Activated B cell treated with CpG ODN at 0.5 μM for 24 hours (primary cell): ENCODE measurements around the gene KCND2. TPM values are rescaled to one million over a fixed set of nuclear protein-coding genes. Genes with fewer than 3 reads are reported as not detected.
A peak's percentile ranks its signal among the peaks of the same experiment; 100 is the strongest.
"Not testable (repeated sequence)": the region's sequence is repeated elsewhere in the genome, so short reads cannot be mapped to it uniquely, and the experiment has no call there.

Source experiments
- ATAC-seq: fragments of 200-7000 bp; cut with Tn5 transposase; one replicate; pipeline ENCODE4 v1.10.0; 2021; ENCODE audit warnings: low read depth, mild to moderate bottlenecking, moderate library complexity
- CTCF ChIA-PET: fragments of 350-600 bp; sonication (Branson Sonifier 250); formaldehyde crosslinking; loops from one replicate; lab custom pipeline; 2021; ENCODE audit warnings: antibody characterized with exemption; lab: Charles Lee
- POLR2A ChIA-PET: fragments of 350-600 bp; sonication (Branson Sonifier 250); formaldehyde crosslinking; loops from one replicate; lab custom pipeline; 2021; ENCODE audit warnings: antibody characterized with exemption; lab: Charles Lee
- DNase-seq: peaks from one replicate; pipeline ENCODE4 v3.0.0; 2022
- H3K27ac Mint-ChIP-seq: one replicate; pipeline ENCODE4 v1.8.0; 2020; ENCODE audit warnings: mixed read lengths
- H3K27me3 Mint-ChIP-seq: one replicate; pipeline ENCODE4 v1.8.0; 2021; ENCODE audit warnings: mixed read lengths
- H3K36me3 Mint-ChIP-seq: one replicate; pipeline ENCODE4 v1.8.0; 2021; ENCODE audit warnings: low read depth, mixed read lengths
- H3K4me1 Mint-ChIP-seq: one replicate; pipeline ENCODE4 v1.8.0; 2021; ENCODE audit warnings: mixed read lengths
- H3K4me3 Mint-ChIP-seq: one replicate; pipeline ENCODE4 v1.8.0; 2020; ENCODE audit warnings: mild to moderate bottlenecking, mixed read lengths
- H3K9me3 Mint-ChIP-seq: one replicate; pipeline ENCODE4 v1.8.0; 2020; ENCODE audit warnings: mixed read lengths
- CTCF ChIP-seq: fragments of 200-600 bp; IDR thresholded peaks from one replicate; pipeline ENCODE4 v1.8.0; 2022; ENCODE audit warnings: antibody characterized with exemption, mild to moderate bottlenecking
- intact Hi-C: fragments of 100-400 bp; cut with micrococcal nuclease; formaldehyde crosslinking; loops from one replicate; pipeline ENCODE4 v1.15.1; 2024
- total RNA-seq: library from RNA; stranded (reverse); gene quantifications from 2 replicates; pipeline ENCODE4 v1.2.3, GENCODE V29; 2022

The KCND2 gene
- total RNA-seq: not detected in 2 replicates

- no peaks in the 10 kb centered on the region for H3K9me3 Mint-ChIP-seq
- peak within 1 kb of the TSS; percentile 52 for H3K4me3 Mint-ChIP-seq
- peaks cover 30% of the 10 kb centered on the region for H3K27me3 Mint-ChIP-seq
- TF ChIP-seq CTCF: no peak
- H3K4me1 Mint-ChIP-seq: peaks cover 12% of the 10 kb centered on the region
- no peaks in the 10 kb centered on the region for H3K36me3 Mint-ChIP-seq
- ATAC-seq (no peak), DNase-seq (no peak)
- intact Hi-C loops: loop anchor here (5.0 kb wide), 1 partner anchor 1001 kb away; no protein-coding TSS in a partner anchor
- CTCF ChIA-PET: no interaction called here
- POLR2A ChIA-PET: no interaction called here
- no peak within 1 kb of the TSS for H3K27ac Mint-ChIP-seq
These were observed at the start of gene KCND2 for GRCh38 chr7:120272701-120273475. Gene KCND2, plus strand, starts transcription at chr7:120273175.

GRCh38 chr7:120226188-120226587 is 46.8 kb upstream of the KCND2 start:
- POLR2A ChIA-PET: no interaction called here
- Mint-ChIP-seq H3K4me3 (no peak overlapping the region), H3K27me3 (no peaks in the 10 kb centered on the region), H3K27ac (no peak overlapping the region), H3K9me3 (no peaks in the 10 kb centered on the region), H3K36me3 (no peaks in the 10 kb centered on the region), H3K4me1 (no peaks in the 10 kb centered on the region)
- DNase-seq: no peak
- no peak for TF ChIP-seq CTCF
- CTCF ChIA-PET: no interaction called here
- intact Hi-C loops: no loop called here
- ATAC-seq: no peak

- no peak overlapping the region for H3K4me3 Mint-ChIP-seq
- no peak for ATAC-seq
- no peak overlapping the region for H3K27ac Mint-ChIP-seq
- no peaks in the 10 kb centered on the region for H3K27me3 Mint-ChIP-seq
- intact Hi-C loops: no loop called here
- DNase-seq: no peak
- H3K9me3 Mint-ChIP-seq: no peaks in the 10 kb centered on the region
- H3K4me1 Mint-ChIP-seq: no peaks in the 10 kb centered on the region
- no peaks in the 10 kb centered on the region for H3K36me3 Mint-ChIP-seq
- no peak for TF ChIP-seq CTCF
- ChIA-PET POLR2A (no interaction called here), CTCF (no interaction called here)
These were observed 45.7 kb upstream of the KCND2 start for GRCh38 chr7:120227255-120227654.

- ChIA-PET CTCF (no interaction called here), POLR2A (no interaction called here)
- DNase-seq (no peak), ATAC-seq (no peak)
- Mint-ChIP-seq H3K27me3 (no peaks in the 10 kb centered on the region), H3K4me3 (no peak overlapping the region), H3K9me3 (no peaks in the 10 kb centered on the region), H3K36me3 (no peaks in the 10 kb centered on the region), H3K27ac (no peak overlapping the region), H3K4me1 (no peaks in the 10 kb centered on the region)
- no peak for TF ChIP-seq CTCF
- intact Hi-C loops: no loop called here
These were observed 43.9 kb upstream of the KCND2 start for GRCh38 chr7:120229084-120229483.

- no peaks in the 10 kb centered on the region for H3K27me3 Mint-ChIP-seq
- intact Hi-C loops: no loop called here
- no peak overlapping the region for H3K27ac Mint-ChIP-seq
- CTCF ChIA-PET: no interaction called here
- H3K9me3 Mint-ChIP-seq: no peaks in the 10 kb centered on the region
- H3K4me1 Mint-ChIP-seq: no peaks in the 10 kb centered on the region
- POLR2A ChIA-PET: no interaction called here
- ATAC-seq (no peak), DNase-seq (no peak)
- no peaks in the 10 kb centered on the region for H3K36me3 Mint-ChIP-seq
- H3K4me3 Mint-ChIP-seq: no peak overlapping the region
- TF ChIP-seq CTCF: no peak
These were observed 39.6 kb upstream of the KCND2 start for GRCh38 chr7:120233338-120233737.

- DNase-seq, ATAC-seq, H3K4me3 Mint-ChIP-seq, H3K36me3 Mint-ChIP-seq, H3K9me3 Mint-ChIP-seq, POLR2A ChIA-PET, CTCF ChIA-PET, H3K4me1 Mint-ChIP-seq, H3K27me3 Mint-ChIP-seq, intact Hi-C loops, H3K27ac Mint-ChIP-seq: not testable (repeated sequence)
These were observed 32.6 kb upstream of the KCND2 start for GRCh38 chr7:120240350-120240749.
